Stimulated activated CD8-positive, alpha-beta memory T cell treated with anti-CD3 and anti-CD28 coated beads, Interleukin-7, amount 100 ng/mL, for 4 hours (primary cell): ENCODE data around the gene ABLIM2.

Experiments used
- DNase-seq, 2 donors: peaks; one replicate each; pipeline ENCODE4 v3.0.0-alpha.2; 2020; ENCODE audit warnings: low read depth in 2 of 2

ABLIM2 gene

DNA sequence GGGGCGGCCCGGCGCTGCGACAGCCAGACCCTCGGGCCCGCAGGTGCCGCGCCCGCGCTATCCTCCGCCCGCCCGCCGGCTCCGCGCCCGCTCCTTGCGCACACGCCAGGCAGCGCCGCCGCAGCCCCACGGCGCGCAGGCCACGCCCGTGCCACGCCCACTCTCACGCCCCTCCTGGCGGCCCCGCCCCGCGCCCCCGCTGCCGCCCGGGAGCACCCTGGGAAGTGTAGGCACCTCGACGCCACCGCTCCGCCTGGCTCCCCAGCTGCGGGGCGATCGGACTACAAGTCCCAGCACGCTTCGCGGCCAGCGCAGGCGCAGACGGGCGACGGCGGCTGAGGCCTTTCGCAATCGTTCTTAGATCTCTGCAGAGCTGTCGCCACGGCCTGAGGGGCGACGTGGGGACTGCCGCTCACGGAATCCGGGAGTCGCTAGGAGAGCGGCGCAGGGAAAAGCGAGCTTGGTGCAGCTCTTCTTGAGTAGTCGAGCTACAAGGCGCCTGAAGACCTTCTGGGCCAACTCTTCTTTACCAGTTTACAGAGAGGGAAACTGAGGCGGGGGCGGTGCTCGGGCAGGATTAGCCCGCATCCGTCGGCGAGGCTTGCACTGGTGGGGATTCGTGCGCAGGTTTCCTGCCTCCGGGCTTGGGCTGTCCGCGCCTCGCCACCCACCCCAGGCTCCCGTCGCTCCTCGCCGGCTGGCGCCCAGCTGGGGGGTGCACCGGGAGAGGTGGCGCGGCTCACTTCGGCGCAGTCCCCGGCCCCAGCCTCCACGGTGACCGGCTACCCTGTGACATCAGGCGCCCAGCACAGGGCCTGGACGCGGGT is at the start of gene ABLIM2:
Gene ABLIM2 (minus strand): TSS at position 104 of the 827 bp plus-strand sequence. CDS start 124 bp downstream, outside the sequence.
- peak; percentile 95 to 98 for DNase-seq

DNA sequence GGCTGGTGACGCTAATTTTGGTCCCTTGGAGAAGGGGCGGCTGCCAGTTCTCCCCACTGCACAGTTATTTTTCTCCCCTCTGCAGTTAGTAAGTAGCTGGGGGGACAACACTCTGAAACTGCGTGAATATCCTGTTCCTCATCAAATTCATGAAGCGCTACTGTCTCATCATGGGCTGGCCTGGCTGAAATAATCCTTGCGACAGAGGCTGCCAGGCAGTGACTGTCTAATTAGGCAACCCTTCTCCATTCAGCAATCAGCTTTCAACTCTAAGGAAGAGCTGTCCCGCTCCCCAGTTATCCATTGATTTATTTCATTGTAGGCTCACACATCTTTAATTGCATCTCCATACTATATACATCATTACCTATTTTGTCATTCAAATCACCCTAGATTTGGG is 48.7 kb upstream of the ABLIM2 start:
- DNase-seq: no peak

DNA sequence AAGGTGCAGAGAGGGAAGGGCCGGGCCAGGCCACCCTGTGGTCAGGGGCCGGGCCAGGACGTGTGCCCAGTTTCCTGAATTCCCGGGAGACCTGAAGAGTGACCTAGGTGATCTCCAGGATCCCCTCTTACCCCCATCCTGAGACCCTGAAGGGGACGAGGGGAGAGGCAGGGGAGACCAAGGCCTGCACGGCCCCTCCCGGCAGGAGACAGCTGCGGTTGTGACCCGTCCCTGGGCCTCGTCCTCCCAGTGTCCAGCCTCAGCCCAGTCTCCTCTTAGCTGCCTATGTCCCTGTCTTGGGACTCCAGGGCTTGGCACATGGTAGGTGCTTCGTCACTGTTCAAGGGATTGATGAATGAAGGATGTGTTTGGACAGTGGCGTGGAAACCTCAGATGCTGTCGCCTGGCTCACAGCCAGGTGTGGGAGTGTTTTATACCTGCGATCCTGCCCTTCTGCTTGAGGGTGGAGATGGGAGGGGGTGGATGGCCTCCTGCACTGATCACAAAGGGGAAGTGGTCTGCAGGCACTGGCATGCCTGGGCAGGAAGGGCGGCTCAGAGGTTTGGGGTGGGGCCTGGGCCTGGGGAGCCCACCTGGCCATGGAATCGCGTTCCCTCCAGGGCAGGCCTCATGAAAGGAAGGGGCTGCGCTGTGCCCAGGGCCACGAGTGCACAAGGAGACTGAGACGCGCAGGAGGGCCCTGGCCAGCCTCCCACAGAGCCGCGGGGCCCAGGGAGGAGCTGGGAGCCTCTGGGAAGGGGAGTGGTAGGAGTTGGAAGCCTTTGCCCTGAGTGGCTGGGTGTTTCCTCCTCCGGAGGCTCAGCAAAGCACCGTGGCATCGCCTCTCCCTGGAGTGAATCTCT is 47.4 kb upstream of the ABLIM2 start:
- no peak for DNase-seq

DNA sequence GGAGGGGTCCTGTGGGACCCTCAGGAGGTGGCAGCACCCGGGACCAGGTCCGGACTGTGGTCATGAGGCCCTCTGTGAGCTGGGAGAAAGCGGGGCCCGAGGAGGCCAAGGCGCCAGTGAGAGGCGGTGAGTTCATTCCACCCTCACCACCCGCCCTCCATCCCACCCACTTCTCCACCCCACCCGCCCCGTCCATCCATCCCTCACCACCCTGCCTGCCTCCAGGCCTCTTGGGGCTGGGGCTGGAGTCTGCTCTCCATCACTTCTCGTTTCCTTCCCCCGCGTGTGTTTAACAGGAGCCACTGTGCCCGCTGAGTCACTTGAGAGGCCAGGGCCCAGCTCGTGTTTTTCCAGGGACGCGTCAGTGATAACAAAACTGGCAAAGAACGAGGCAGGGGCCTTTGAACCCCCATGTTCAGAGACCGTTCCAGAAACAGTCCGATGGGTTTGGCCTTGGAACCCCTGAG is 46.7 kb upstream of the ABLIM2 start:
- no peak for DNase-seq

DNA sequence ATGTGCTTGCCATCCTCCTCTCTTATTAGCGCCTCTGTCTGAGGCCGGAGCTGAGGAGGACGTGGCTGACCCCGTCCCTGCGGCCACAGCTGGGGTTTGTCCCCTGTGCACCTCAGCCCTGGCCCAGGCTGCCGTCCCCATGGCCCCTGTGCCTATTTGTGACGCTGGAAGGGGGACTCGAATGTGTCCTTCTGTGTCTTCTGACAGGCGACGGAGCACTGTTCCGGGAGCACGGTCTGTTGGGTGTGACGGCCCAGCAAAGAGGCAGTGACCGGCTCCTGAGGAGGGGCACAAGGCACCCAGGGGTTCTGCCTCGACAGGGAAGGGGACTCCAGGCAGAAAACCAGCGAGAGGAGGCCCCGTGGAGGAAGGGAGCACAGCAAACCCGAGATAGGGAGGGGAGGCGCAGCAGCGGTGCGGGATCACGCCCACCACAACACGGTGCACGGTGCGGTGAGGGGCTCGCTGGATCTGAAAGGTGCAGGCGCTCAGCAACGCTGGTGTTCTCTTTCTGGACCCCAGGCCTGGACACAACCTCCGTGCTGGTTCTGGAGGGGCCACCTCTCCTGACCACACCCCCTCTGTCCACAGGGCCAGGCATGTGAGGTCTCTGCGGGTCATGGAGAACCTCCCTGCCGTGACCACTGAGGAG is 46.1 kb upstream of the ABLIM2 start:
- DNase-seq: no peak

DNA sequence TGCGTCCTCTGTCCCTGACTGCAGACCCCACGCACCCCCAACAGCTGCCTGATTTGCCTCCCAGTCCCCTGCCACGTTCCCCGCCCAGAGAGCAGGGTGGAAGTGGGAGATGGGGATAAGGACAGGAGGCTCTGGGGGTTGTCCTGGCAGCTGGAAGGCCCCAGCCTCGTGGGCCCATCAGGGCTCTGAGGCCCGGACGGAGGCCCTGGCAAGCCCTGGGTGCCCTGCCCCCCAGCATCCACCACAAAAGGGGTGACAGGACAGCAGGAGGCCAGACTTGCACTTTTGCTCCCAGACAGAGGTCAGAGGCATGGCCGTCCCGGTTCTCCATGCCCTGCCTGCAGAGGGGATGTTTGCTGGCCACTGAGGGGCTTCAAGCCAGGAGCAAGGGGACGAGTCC is 45.2 kb upstream of the ABLIM2 start:
- DNase-seq: no peak

DNA sequence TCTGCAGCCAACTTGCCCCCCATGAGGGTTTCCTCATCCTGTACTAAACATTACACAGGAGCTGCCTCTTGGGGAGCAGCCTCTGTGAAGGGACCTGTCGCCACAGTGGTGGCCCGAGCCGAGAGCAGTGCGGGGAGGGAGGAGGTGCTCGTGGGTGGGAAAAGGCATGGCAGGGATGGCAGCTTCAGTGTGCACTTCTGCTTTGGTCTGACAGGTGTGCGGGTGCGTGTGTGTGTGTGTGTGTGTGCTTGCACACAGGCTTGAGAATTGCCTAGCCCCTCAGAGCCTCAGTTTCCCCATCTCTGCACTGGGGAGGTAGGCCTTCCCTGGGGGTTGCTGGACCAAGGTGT is 44.4 kb upstream of the ABLIM2 start:
- DNase-seq: no peak

DNA sequence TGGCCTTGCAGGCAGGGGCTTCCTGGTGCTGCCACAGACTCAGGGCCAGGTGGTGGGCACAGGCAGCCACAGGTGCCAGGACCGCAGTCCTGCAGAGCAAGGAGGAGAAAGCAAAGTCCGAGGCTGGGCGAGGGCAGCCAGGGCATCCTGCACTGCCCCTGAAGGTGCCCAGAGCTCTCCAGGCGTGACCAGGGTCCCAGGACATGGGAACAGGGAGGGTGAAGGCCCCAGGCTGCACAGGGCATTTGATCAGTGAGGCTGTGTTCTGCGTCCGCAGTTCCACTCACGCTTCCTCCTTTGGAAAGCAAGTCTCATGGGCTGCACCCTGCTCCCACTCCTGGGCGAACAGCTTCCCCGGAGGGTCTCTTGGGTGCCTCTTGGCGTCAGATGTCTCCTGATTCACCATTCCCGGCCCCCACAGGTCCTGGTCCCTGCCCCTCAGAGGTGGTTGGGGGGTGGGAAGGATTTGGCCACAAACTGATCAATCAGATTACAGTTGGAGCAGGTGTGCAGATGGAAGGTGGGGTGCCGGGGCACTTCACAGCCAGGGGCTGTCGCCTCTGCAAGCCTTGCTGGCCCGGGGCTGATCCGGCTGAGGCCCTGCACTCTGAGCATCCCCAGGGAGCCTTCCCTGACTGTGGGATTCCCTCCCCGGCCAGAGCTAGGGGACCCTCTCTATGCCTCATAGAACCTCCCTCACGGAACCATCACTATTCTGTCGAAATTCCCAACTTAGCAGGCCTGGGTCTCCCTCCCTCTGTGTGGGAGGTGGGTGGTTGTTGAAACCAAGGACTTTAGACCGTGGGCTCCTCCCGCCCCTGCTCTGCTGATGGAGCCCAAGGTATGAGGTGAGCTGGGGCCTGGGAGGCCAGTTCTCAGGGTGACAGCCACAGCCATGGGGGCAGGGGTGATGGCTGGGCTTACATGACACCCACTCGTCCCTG is 43.8 kb upstream of the ABLIM2 start:
- DNase-seq: no peak

DNA sequence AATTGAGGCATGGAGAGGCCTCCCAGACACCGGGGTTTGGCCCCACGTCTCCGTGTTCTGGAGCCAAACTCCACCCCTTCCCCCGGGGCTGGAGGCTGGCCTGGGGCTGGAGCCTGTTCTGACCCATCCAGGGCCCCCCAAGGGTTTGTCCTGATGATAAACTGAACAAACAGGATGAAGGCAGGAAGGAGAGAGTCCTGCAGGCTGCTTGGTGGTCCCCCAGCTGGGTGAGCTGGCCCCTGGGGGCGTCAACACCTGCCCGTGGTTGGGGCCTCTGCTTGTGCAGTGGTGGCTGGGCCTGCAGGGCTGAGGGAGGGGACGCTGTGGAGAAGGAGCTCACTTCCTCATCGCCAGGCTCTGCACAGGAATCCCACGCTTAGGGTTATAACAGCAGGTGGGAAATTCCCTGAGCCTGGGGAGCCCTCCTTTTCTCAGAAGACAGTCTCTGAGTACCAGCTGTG is 42.7 kb upstream of the ABLIM2 start:
- DNase-seq: peak; percentile 19 to 41

DNA sequence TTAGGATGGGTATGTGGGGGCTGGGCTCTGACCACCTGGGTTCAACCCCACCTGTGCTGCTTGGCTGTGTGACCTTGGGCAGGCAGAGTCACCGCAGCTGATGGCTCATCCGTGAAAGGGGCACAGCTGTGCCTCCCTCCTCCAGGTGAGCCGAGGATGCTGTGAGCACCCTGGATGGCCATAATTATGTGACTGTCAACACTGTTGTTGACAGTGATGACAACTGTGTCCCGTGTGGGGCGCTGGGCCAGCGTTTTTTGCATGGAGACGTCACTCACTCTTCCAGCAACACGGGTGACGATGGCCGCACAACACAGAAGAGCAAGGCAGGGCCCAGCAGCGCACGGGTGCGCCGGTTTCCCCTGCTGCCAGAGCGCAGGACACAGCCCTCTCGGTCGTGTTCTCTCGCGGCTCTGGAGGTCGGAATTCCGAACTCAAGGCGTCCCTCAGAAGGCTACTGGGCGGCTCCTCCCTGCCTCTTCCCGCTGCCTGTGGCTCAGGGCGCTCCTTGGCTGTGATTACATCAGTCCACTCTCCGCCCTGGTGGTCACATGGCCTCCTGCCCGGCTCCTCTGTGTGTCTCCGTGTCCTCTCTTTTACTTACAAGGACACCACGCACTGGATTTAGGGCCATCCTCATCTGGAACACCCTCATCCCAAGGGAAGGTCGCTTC is 41.8 kb upstream of the ABLIM2 start:
- no peak for DNase-seq

DNA sequence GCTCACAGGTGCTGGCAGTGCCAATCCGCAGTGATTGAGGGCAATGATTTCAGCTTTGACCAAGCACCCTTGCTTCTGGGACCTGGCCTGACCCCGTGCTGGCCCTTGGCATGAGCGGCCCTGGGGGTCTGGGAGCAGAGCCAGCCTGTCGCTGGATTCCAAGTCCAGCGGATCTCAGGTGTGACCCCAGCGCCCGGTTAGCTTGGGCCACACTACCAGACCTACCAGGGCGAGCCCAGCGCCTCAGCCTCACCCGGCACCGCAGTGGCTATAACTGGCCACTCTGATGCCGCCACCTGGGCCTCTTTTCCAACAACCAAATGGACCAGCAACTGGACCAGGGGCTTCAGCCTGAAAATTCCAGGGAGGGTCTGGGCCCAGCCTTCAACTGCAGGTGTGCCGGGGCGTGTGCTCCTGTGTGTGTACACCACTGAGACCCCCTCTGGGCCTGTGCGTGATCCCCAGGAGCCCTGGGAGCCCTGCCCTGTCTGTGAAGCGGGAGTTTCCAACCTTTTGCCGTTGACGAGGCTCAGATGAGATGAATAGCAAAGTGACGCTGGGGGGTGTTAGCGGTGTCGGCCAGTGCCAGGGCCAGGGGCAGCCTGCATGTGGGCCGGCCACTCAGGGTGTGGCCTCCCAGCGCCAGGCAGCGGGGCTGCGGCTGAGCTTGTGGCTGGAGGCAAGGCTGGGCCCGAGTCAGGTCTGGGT is 41.1 kb upstream of the ABLIM2 start:
- no peak for DNase-seq

DNA sequence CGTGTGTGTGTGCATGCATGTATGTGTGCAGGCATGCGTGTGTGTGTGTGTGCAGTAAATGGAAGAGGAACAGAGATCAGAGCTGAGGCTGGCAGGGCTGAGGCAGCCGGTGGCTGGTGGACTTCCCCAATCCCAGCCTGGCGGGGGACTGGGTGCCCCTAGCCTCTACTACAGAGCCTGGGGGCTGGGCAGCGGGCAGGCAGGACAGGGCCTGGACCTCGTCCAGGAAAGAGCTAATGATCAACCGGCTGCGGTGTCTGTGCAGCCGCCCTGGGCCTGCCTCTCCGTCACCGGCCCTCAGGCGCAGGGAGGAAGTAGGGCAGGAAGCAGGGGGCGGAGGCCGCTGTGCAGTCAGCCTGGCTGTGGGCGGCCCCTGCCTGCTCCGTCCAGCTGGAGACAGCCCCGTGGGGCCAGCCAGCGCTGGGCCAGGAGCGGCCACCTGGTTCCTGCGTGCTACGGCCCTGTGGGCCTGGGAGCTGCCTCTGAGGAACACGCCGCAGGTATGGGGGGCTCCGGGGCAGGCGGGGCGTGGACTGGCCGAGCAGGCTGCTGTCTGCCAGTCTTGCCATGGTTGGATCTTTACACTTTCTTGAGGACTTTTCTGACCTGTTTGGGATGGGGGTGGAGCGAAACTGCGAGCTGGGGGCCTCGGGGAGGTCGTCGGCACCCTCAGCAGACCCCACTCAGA is 40.4 kb upstream of the ABLIM2 start, which contains the start of gene SH3TC1:
Gene SH3TC1 (plus strand): TSS at position 385 of the 688 bp plus-strand sequence. CDS start 5,905 bp downstream, outside the sequence.
- peak; percentile 9 to 56 for DNase-seq

DNA sequence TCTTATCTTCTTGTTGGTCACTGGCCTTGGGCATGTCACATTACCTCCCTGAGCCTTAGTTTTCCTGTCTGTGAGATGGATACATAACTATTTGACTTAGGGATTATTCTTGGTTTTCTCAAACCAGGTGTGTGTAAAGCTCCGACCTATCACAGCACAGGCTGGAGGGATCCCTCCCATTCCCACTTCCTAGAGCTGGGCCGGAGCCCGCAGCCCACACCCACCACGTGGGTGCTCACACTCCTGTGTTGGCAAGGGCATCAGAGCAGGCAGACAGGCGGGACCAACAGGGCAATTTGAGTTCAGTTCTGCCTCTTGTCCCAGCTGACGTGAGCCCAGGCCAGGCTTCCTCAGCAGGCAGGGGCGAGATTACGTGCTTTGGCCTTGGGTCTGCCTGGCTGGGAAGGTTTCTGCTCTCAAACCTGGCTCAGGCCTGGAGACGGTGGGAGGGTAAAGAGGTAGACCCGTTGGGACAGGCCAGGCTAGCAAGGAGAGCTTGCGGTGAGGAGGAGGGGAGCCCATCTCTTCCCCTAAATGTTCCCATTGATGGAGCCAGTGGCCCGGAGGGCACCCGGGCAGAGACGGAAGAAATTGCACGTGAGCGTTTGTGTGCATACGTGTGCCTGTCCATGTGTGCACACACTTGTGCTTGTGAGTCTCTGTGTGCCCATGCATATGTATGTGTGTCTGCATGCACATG is 39.7 kb upstream of the ABLIM2 start:
- DNase-seq: no peak

DNA sequence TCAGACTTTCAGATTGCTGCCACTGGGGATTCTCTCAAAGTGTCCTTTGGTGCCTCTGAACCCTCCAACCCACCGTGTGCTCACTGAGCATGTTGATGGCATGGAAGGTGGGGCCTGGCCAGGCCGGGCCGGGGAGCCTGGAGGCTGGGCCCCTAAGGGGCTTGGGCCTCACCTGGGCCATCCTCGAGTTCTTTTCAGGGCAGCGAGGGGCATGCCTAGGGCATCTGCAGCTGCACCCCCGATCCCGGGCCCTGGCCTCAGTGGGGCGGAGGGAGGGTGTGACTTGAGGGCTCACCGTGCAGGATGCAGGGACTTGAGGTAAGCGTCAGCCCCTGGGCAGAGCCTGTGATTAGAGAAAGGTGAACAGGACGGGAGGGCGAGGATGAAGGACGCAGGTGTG is 38.9 kb upstream of the ABLIM2 start:
- no peak for DNase-seq

DNA sequence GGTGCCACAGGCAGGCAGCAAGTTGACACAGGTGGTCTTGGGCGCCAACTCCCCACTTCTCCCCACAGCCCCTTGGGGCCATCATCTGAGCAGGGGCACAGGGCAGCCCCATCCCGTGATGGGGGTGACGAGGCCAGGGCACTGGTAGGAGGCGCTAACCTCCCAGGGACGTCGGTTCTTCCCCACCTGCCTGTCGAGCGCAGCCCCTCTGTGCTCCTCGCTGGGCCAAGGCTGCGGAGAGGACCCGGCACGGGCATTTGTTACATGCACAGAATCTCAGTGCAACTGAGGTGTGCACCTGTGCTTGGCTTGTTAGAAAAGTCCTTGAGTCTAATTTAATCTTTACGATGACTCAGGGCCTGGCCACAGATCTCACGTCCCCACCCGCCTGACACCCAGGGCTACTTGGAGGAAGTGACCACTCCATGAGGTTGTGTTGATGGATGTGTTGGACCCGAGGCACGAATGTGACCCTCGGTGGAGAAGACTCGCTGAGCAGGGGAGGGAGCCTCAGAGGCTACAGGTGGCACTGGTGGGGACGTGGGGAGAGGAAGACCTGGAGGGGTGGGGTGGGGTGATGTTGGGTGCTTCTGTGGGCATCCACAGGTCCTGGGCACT is 37.3 kb upstream of the ABLIM2 start:
- DNase-seq: no peak

DNA sequence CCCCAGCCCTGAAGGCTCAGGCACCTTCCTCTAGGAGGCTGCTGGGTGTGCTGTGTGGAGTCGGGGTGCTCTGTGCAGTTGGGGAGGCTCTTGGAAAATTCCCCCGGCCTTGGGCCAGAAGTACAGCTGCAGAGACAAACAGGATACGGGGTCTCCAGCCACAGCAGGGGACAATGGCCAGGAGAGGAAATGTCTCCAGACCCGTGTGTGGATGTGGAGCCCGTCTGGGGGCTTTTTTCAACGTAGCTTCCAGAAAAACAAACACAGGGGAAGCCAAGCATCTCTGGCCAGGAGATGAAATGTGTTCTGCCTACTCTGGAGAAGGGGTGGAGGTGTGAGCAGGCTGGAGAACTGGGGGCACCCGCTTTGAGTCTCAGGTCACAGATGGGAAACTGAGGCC is 36.8 kb upstream of the ABLIM2 start:
- DNase-seq: no peak

DNA sequence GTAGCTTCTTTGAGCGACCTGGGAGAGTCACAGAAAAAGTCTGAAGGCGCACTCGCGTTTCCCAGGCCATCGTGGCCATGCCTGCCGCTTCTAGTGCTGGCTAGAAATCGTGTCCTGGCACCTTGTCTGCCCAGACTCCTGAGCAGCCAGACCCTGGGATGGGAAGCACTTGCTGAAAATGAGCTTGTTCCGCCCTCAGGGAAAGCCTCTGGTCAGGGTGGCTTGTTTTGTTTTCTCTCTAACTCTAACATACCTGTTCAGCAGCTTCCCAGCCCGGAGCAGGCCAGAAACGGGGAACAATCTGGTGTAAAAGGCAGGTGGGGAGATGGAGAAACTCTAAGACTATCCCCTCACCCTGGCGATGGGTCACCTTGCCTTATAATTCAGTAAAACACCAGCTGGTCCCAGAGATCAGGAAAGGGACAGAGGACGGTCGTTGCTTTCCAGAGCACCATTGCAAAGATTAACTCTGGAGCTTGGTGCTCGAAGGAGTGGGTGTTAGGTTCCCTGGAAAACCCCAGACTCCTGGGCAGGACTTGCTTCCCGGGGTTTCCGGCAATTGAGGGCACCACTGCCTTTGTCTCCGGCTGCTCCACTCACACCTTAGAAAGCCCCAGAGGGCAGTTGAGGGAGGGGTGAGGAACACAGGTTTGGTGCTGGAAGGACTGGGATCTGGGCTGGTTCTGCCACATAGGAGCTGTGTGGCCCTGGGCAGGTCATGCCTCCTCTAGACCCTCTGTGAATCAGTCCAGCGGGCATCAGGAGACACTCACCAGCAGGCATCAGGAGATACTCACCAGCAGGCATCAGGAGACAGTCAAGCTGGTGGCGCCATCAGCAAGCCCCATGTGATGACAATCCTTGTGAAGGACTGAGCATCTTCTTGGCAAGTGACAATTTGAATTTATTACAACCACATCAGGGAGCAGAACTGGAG is 36.0 kb upstream of the ABLIM2 start:
- DNase-seq: no peak
